Thoracic aorta (tissue), 2 donors: Measurements from ENCODE around the gene ZNF205. TPM values are rescaled to one million over a fixed set of nuclear protein-coding genes. Genes with fewer than 3 reads are reported as not detected.
"Not testable (repeated sequence)": the region's sequence is repeated elsewhere in the genome, so short reads cannot be mapped to it uniquely, and the experiment has no call there.

ENCODE experiments used
- ATAC-seq: fragments of 150-250 bp; one replicate; pipeline ENCODE4 v1.8.0; 2017; ENCODE audit warnings: low read depth; ENCODE audit not compliant: insufficient number of reproducible peaks, low FRiP score
- DNase-seq: peaks from one replicate; pipeline ENCODE4 v3.0.0-alpha.2; 2020; ENCODE audit warnings: low spot score
- H3K27ac ChIP-seq, 2 donors: fragments of 200-600 bp; sonication (generic); 1 replicate in 1 of 2; 2 replicates in 1 of 2; pipeline ENCODE4 v1.5.1; 2016; ENCODE audit warnings: mild to moderate bottlenecking in 2 of 2, moderate library complexity in 2 of 2
- H3K27me3 ChIP-seq: fragments of 200-600 bp; sonication (generic); replicated peaks from 2 replicates; pipeline ENCODE4 v1.6.0; 2016; ENCODE audit warnings: mild to moderate bottlenecking; ENCODE audit not compliant: insufficient read depth
- H3K36me3 ChIP-seq: fragments of 200-600 bp; sonication (generic); one replicate; pipeline ENCODE4 v1.5.1; 2016
- H3K4me1 ChIP-seq, 2 donors: fragments of 200-600 bp; sonication (generic); 1 replicate in 1 of 2; 2 replicates in 1 of 2; pipeline versions ENCODE4 v1.5.1 to v1.6.0; 2016; ENCODE audit warnings: low read depth in 2 of 2, mild to moderate bottlenecking in 1 of 2; ENCODE audit not compliant: control insufficient read depth in 1 of 2
- H3K4me3 ChIP-seq: fragments of 200-600 bp; sonication (generic); 2 replicates; pipeline ENCODE4 v1.5.1; 2016; ENCODE audit warnings: mild to moderate bottlenecking
- H3K9me3 ChIP-seq: fragments of 200-600 bp; sonication (generic); 2 replicates; pipeline ENCODE4 v1.5.1; 2016
- CTCF ChIP-seq: fragments of 200-600 bp; sonication (generic); IDR thresholded peaks from one replicate; pipeline ENCODE4 v1.5.1; 2019; ENCODE audit warnings: antibody characterized with exemption
- total RNA-seq, 2 donors: library from RNA; depleted of rRNA; stranded (reverse); fragments of >200 nt; gene quantifications; one replicate each; pipeline versions ENCODE4 v1.1.0 to v1.2.3, GENCODE V29; 2016

The ZNF205 gene
- total RNA-seq, 2 donors from 2014 or later: 16.4 to 19.4 TPM

GRCh38 chr16:3066440-3066748 lies 46.0 kb upstream of the ZNF205 start:
- no peak for ATAC-seq
- Histone ChIP-seq H3K36me3 (no peaks in the 10 kb centered on the region), H3K27ac (no peak overlapping the region), H3K9me3 (no peaks in the 10 kb centered on the region), H3K4me1 (peaks cover 11 to 23% of the 10 kb centered on the region in 2 donors), H3K27me3 (no peaks in the 10 kb centered on the region), H3K4me3 (peak overlapping the region; percentile 64)
- no peak for TF ChIP-seq CTCF
- DNase-seq: no peak

GRCh38 chr16:3068487-3068886 lies 43.9 kb upstream of the ZNF205 start:
- ATAC-seq (no peak), DNase-seq (no peak)

GRCh38 chr16:3069146-3069545 lies 43.2 kb upstream of the ZNF205 start:
- DNase-seq: not testable (repeated sequence)

More at GRCh38 chr16:3068487-3068886, 43.9 kb upstream of the ZNF205 start:
- Histone ChIP-seq H3K9me3 (no peaks in the 10 kb centered on the region), H3K27ac (no peak overlapping the region), H3K4me3 (no peak overlapping the region), H3K36me3 (no peaks in the 10 kb centered on the region), H3K4me1 (peaks cover 11 to 23% of the 10 kb centered on the region in 2 donors), H3K27me3 (no peaks in the 10 kb centered on the region)
- TF ChIP-seq CTCF: no peak

GRCh38 chr16:3070608-3071111 lies 41.7 kb upstream of the ZNF205 start:
- no peaks in the 10 kb centered on the region for H3K27me3 ChIP-seq
- DNase-seq: no peak
- peaks cover 3 to 11% of the 10 kb centered on the region in 2 donors for H3K4me1 ChIP-seq
- no peak for TF ChIP-seq CTCF
- no peaks in the 10 kb centered on the region for H3K9me3 ChIP-seq
- H3K4me3 ChIP-seq: no peak overlapping the region
- H3K36me3 ChIP-seq: no peaks in the 10 kb centered on the region
- no peak for ATAC-seq
- no peak overlapping the region for H3K27ac ChIP-seq

More at GRCh38 chr16:3069146-3069545, 43.2 kb upstream of the ZNF205 start:
- not testable (repeated sequence) for H3K36me3 ChIP-seq, H3K27ac ChIP-seq, H3K27me3 ChIP-seq, H3K9me3 ChIP-seq, H3K4me3 ChIP-seq, ATAC-seq
- peaks cover 11 to 23% of the 10 kb centered on the region in 2 donors for H3K4me1 ChIP-seq

- ATAC-seq (no peak), DNase-seq (no peak)
- Histone ChIP-seq H3K4me1 (peaks cover 0 to 1% of the 10 kb centered on the region in 2 donors), H3K9me3 (no peaks in the 10 kb centered on the region), H3K4me3 (no peak overlapping the region), H3K36me3 (no peaks in the 10 kb centered on the region), H3K27me3 (no peaks in the 10 kb centered on the region), H3K27ac (no peak overlapping the region)
- TF ChIP-seq CTCF: no peak
Observed at GRCh38 chr16:3071655-3072054, 40.7 kb upstream of the ZNF205 start.

- not testable (repeated sequence) for H3K36me3 ChIP-seq, H3K27ac ChIP-seq, H3K27me3 ChIP-seq, H3K9me3 ChIP-seq, H3K4me1 ChIP-seq, H3K4me3 ChIP-seq, DNase-seq, ATAC-seq
Observed at GRCh38 chr16:3072148-3072547, 40.2 kb upstream of the ZNF205 start.

GRCh38 chr16:3072576-3073263 lies 39.7 kb upstream of the ZNF205 start:
- H3K27me3 ChIP-seq, ATAC-seq, DNase-seq, H3K27ac ChIP-seq, H3K36me3 ChIP-seq, H3K4me1 ChIP-seq, H3K9me3 ChIP-seq, H3K4me3 ChIP-seq: not testable (repeated sequence)
